Measurements from ENCODE around the gene TTC34.

The TTC34 gene

GRCh38 chr1:2646837-2647236 lies 154.7 kb downstream of the TTC34 start:
- Histone ChIP-seq H3K9me3 (ENCODE audit: insufficient read depth, low read length) (no peaks in the 10 kb centered on the region), H4K20me1 (ENCODE audit: low read depth, low read length) (no peaks in the 10 kb centered on the region)
- TF ChIP-seq EZH2phosphoT487 (conservative IDR thresholded peaks at IDR 0.05; ENCODE audit: low read length) (no peak), CTCF (IDR thresholded peaks at IDR 0.05; ENCODE audit: insufficient read depth, low read length, poor library complexity, severe bottlenecking) (no peak)

GRCh38 chr1:2645776-2646175 lies 155.7 kb downstream of the TTC34 start:
- H3K9me3 ChIP-seq (ENCODE audit: insufficient read depth, low read length): no peaks in the 10 kb centered on the region
- no peak overlapping the region for H3K27ac ChIP-seq (ENCODE audit: low read depth, low read length)
- no peaks in the 10 kb centered on the region for H4K20me1 ChIP-seq (ENCODE audit: low read depth, low read length)
- no peak overlapping the region for H3K4me2 ChIP-seq (ENCODE audit: low read depth, low read length, poor library complexity, severe bottlenecking)
- H2AFZ ChIP-seq (ENCODE audit: low read depth, low read length, severe bottlenecking): no peak overlapping the region
- no peaks in the 10 kb centered on the region for H3K27me3 ChIP-seq (ENCODE audit: low read length)
- no peaks in the 10 kb centered on the region for H3K79me2 ChIP-seq (ENCODE audit: insufficient read depth, low read length)
- H3F3A ChIP-seq (ENCODE audit: insufficient read depth): no peaks in the 10 kb centered on the region
- no peaks in the 10 kb centered on the region for H3K36me3 ChIP-seq (ENCODE audit: low read length)
- H3K9me2 ChIP-seq (replicated peaks; ENCODE audit: insufficient read depth, low read length): no peaks in the 10 kb centered on the region
- H3K9ac ChIP-seq (ENCODE audit: low read length): no peak overlapping the region
- TF ChIP-seq CTCF (IDR thresholded peaks at IDR 0.05; ENCODE audit: insufficient read depth, low read length, poor library complexity, severe bottlenecking) (no peak), EZH2phosphoT487 (conservative IDR thresholded peaks at IDR 0.05; ENCODE audit: low read length) (no peak)
- no peak overlapping the region for H3K4me3 ChIP-seq (ENCODE audit: insufficient read depth, low read length, poor library complexity, severe bottlenecking)

More at GRCh38 chr1:2646837-2647236, 154.7 kb downstream of the TTC34 start:
- H3K36me3 ChIP-seq (ENCODE audit: low read length): no peaks in the 10 kb centered on the region
- no peaks in the 10 kb centered on the region for H3F3A ChIP-seq (ENCODE audit: insufficient read depth)
- no peak overlapping the region for H3K9ac ChIP-seq (ENCODE audit: low read length)
- no peak overlapping the region for H2AFZ ChIP-seq (ENCODE audit: low read depth, low read length, severe bottlenecking)
- no peak overlapping the region for H3K4me2 ChIP-seq (ENCODE audit: low read depth, low read length, poor library complexity, severe bottlenecking)
- H3K27ac ChIP-seq (ENCODE audit: low read depth, low read length): no peak overlapping the region
- H3K9me2 ChIP-seq (replicated peaks; ENCODE audit: insufficient read depth, low read length): no peaks in the 10 kb centered on the region
- H3K27me3 ChIP-seq (ENCODE audit: low read length): no peaks in the 10 kb centered on the region
- no peak overlapping the region for H3K4me3 ChIP-seq (ENCODE audit: insufficient read depth, low read length, poor library complexity, severe bottlenecking)
- no peaks in the 10 kb centered on the region for H3K79me2 ChIP-seq (ENCODE audit: insufficient read depth, low read length)

- Histone ChIP-seq H3K4me3 (ENCODE audit: insufficient read depth, low read length, poor library complexity, severe bottlenecking) (no peak overlapping the region), H3F3A (ENCODE audit: insufficient read depth) (no peaks in the 10 kb centered on the region), H3K27ac (ENCODE audit: low read depth, low read length) (no peak overlapping the region), H3K36me3 (ENCODE audit: low read length) (no peaks in the 10 kb centered on the region), H3K4me2 (ENCODE audit: low read depth, low read length, poor library complexity, severe bottlenecking) (no peak overlapping the region), H3K27me3 (ENCODE audit: low read length) (no peaks in the 10 kb centered on the region), H3K9me2 (replicated peaks; ENCODE audit: insufficient read depth, low read length) (no peaks in the 10 kb centered on the region), H2AFZ (ENCODE audit: low read depth, low read length, severe bottlenecking) (no peak overlapping the region), H4K20me1 (ENCODE audit: low read depth, low read length) (no peaks in the 10 kb centered on the region), H3K79me2 (ENCODE audit: insufficient read depth, low read length) (no peaks in the 10 kb centered on the region), H3K9me3 (ENCODE audit: insufficient read depth, low read length) (no peaks in the 10 kb centered on the region), H3K9ac (ENCODE audit: low read length) (no peak overlapping the region)
- TF ChIP-seq EZH2phosphoT487 (conservative IDR thresholded peaks at IDR 0.05; ENCODE audit: low read length): no peak
- no peak for TF ChIP-seq CTCF (IDR thresholded peaks at IDR 0.05; ENCODE audit: insufficient read depth, low read length, poor library complexity, severe bottlenecking)
Observed at GRCh38 chr1:2645143-2645542, 156.3 kb downstream of the TTC34 start.

Data from SU-DHL-6 (cell line).